ENCODE data around the gene OR4C45.
"Not testable (repeated sequence)": the region's sequence is repeated elsewhere in the genome, so short reads cannot be mapped to it uniquely, and the experiment has no call there.

DNA sequence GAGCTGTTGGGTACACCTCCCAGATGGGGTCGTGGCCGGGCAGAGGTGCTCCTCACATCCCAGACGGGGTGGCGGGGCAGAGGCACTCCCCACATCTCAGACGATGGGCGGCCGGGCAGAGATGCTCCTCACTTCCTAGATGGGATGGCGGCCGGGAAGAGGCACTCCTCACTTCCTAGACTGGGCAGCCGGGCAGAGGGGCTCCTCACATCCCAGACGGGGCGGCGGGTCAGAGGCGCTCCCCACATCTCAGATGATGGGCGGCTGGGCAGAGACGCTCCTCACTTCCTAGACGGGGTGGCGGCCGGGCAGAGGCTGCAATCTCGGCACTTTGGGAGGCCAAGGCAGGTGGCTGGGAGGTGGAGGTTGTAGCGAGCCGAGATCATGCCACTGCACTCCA, 30.4 kb downstream of the OR4C45 start:
- not testable (repeated sequence) for TF ChIP-seq POLR2A (IDR thresholded peaks at IDR 0.05)
- TF ChIP-seq, protein P1, sequence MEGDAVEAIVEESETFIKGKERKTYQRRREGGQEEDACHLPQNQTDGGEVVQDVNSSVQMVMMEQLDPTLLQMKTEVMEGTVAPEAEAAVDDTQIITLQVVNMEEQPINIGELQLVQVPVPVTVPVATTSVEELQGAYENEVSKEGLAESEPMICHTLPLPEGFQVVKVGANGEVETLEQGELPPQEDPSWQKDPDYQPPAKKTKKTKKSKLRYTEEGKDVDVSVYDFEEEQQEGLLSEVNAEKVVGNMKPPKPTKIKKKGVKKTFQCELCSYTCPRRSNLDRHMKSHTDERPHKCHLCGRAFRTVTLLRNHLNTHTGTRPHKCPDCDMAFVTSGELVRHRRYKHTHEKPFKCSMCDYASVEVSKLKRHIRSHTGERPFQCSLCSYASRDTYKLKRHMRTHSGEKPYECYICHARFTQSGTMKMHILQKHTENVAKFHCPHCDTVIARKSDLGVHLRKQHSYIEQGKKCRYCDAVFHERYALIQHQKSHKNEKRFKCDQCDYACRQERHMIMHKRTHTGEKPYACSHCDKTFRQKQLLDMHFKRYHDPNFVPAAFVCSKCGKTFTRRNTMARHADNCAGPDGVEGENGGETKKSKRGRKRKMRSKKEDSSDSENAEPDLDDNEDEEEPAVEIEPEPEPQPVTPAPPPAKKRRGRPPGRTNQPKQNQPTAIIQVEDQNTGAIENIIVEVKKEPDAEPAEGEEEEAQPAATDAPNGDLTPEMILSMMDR (IDR thresholded peaks at IDR 0.05) = not testable (repeated sequence)

Data from right lobe of liver (tissue), 4 donors.